GM21423 (cell line): ENCODE data around the gene MN1.

ENCODE experiments used
- ATAC-seq: cut with Tn5 transposase; IDR thresholded peaks from one replicate; pipeline ENCODE4 v1.9.1; 2021; ENCODE audit warnings: mild to moderate bottlenecking, moderate library complexity; ENCODE audit not compliant: unreplicated experiment

Gene MN1

GRCh38 chr22:27827604-27828587 lies 26.3 kb upstream of the MN1 start:
- no peak for ATAC-seq

GRCh38 chr22:27825174-27825573 lies 23.6 kb upstream of the MN1 start:
- ATAC-seq: no peak

- ATAC-seq: no peak
Measured at GRCh38 chr22:27823221-27823620, 21.7 kb upstream of the MN1 start.

- ATAC-seq: no peak
Measured at GRCh38 chr22:27820896-27821866, 19.6 kb upstream of the MN1 start.

- ATAC-seq: no peak
Measured at GRCh38 chr22:27816552-27816951, 15.0 kb upstream of the MN1 start.

GRCh38 chr22:27815826-27816530 lies 14.4 kb upstream of the MN1 start:
- ATAC-seq: no peak

GRCh38 chr22:27814993-27815392 lies 13.4 kb upstream of the MN1 start:
- ATAC-seq: no peak

GRCh38 chr22:27811778-27812177 lies 10.2 kb upstream of the MN1 start:
- no peak for ATAC-seq

GRCh38 chr22:27810609-27811151 lies 9.1 kb upstream of the MN1 start:
- no peak for ATAC-seq

- ATAC-seq: no peak
Measured at GRCh38 chr22:27809700-27810608, 8.4 kb upstream of the MN1 start.

- no peak for ATAC-seq
Measured at GRCh38 chr22:27809226-27809603, 7.7 kb upstream of the MN1 start.

GRCh38 chr22:27808451-27809225 lies 7.1 kb upstream of the MN1 start:
- ATAC-seq: no peak

GRCh38 chr22:27805841-27806240 lies 4.3 kb upstream of the MN1 start:
- no peak for ATAC-seq

GRCh38 chr22:27804470-27805297 lies 3.1 kb upstream of the MN1 start:
- ATAC-seq: no peak

GRCh38 chr22:27803841-27804415 lies 2.4 kb upstream of the MN1 start:
- ATAC-seq: no peak

- no peak for ATAC-seq
Measured at GRCh38 chr22:27802346-27803073, 954 bp upstream of the MN1 start.

- ATAC-seq: no peak
Measured at GRCh38 chr22:27801202-27801615, 347 bp downstream of the MN1 start.
